Epithelial cell of proximal tubule (primary cell): Measurements from ENCODE around the gene PRICKLE4. TPM values are rescaled to one million over a fixed set of nuclear protein-coding genes. Genes with fewer than 3 reads are reported as not detected.

Source experiments
- DNase-seq: peaks from one replicate; pipeline ENCODE4 v3.0.0-alpha.2; 2011; ENCODE audit warnings: low read depth
- H3K4me3 ChIP-seq: 2 replicates; pipeline ENCODE4 v1.5.1; 2011; ENCODE audit warnings: low read depth, mild to moderate bottlenecking, low read length
- CTCF ChIP-seq: conservative IDR thresholded peaks from 2 replicates; pipeline ENCODE4 v1.5.1; 2012; ENCODE audit warnings: low read depth, mild to moderate bottlenecking, low read length
- total RNA-seq: library from RNA; depleted of rRNA; stranded (reverse); fragments of >200 nt; gene quantifications from 2 replicates; pipeline ENCODE4 v1.2.3, GENCODE V29; 2015

PRICKLE4 gene
- total RNA-seq, 1 donor from 2014 or later, result 2.2 TPM

DNA sequence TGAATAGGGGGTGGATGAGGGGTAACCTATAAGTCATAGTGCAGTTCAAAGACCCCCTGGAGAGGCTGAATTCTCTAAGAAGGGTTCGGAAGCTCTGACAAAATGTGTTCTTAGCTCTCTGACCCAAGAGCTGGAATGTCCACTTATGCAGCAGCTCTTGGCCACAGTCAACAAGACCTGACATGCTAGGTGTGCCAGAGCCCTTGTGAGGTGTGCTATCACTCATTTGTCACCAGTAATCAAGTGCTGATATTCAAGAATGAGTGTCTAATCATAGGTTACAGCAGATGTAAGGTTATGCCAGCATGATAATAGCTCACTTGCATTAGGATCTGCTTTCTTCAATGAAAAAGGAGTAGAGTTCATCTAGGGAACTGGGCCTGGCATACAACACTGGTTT, 35.0 kb downstream of the PRICKLE4 start:
- TF ChIP-seq CTCF, result no peak
- no peak overlapping the region for H3K4me3 ChIP-seq
- no peak for DNase-seq

DNA sequence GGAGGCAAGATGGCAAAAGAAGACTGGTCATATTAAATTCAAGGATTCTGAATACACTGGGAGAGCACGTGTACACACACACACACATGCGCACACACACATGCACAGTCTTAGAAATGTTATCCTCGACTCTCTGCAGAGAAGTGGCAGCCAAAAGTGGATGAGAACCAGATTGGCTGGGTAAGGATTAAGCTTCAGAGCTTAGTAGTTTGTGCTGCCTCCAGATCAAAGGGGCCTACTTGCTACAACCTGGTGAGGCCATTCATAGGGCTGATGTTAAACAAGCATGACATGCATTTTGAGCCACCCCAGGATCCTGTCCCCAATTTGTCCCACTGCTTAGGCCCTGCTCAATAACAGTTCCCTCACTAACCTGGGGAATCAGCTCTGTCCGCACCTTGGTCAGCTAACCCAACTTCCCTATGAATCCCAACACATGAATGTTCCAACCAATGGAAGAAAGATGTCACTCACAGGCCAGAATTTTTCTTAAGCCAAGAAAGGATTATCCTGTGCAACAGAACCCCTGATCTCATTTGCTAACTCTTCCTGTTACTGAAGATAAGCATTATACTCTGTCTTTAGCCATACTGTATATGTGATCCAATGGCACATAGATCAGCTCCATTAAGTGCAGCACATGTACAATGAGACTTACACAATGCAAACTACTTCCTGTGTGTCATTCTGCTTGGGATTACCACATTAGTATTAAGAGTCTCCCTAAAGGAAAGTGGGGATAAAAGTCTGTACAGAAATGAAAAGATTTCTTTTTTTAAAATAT, 37.9 kb downstream of the PRICKLE4 start:
- DNase-seq, result no peak
- no peak overlapping the region for H3K4me3 ChIP-seq
- TF ChIP-seq CTCF, result no peak

- DNase-seq, result no peak
- H3K4me3 ChIP-seq, result no peak overlapping the region
- no peak for TF ChIP-seq CTCF
Observed at GRCh38 chr6:41821266-41821665, 40.7 kb downstream of the PRICKLE4 start.

GRCh38 chr6:41822021-41822420, 41.4 kb downstream of the PRICKLE4 start:
- no peak for DNase-seq
- no peak for TF ChIP-seq CTCF
- no peak overlapping the region for H3K4me3 ChIP-seq

- DNase-seq, result no peak
- H3K4me3 ChIP-seq, result no peak overlapping the region
- no peak for TF ChIP-seq CTCF
Observed at GRCh38 chr6:41823178-41823577, 42.6 kb downstream of the PRICKLE4 start.

GRCh38 chr6:41824571-41825569, 44.3 kb downstream of the PRICKLE4 start:
- DNase-seq, result no peak
- no peak for TF ChIP-seq CTCF
- H3K4me3 ChIP-seq, result no peak overlapping the region
